ENCODE data around the gene TACR1. TPM values are rescaled to one million over a fixed set of nuclear protein-coding genes. Genes with fewer than 3 reads are reported as not detected.

TACR1 gene
- total RNA-seq, 1 experiment from 2014 or later, result not detected

- ATAC-seq (no peak), DNase-seq (no peak)
- H3K4me2 ChIP-seq (ENCODE audit: low read length), result no peak overlapping the region
- H3K4me3 ChIP-seq (ENCODE audit: low read length), result no peak overlapping the region
- H3K4me1 ChIP-seq (ENCODE audit: insufficient read depth, low read length), result no peaks in the 10 kb centered on the region
- no peak overlapping the region for H3K27ac ChIP-seq (ENCODE audit: low read length)
- no peaks in the 10 kb centered on the region for H3K79me2 ChIP-seq (ENCODE audit: low read length)
- peaks cover 8% of the 10 kb centered on the region; the same call in 1 of the 2 replicates for H3K27me3 ChIP-seq (ENCODE audit: low read length)
- no peaks in the 10 kb centered on the region for H3F3A ChIP-seq (ENCODE audit: low read length, unreplicated experiment)
- H2AFZ ChIP-seq (ENCODE audit: low read length), result no peak overlapping the region
- POLR2A ChIA-PET (ENCODE audit: unreplicated experiment), result no interaction called here
- H3K36me3 ChIP-seq (ENCODE audit: low read depth, low read length), result no peaks in the 10 kb centered on the region
- BruUV-seq (replicated peaks), result no TSS peak
- CTCF ChIA-PET, result no interaction called here
- no peaks in the 10 kb centered on the region for H3K9me3 ChIP-seq (ENCODE audit: low read length)
- intact Hi-C loops (cut with micrococcal nuclease), result no loop called here
- no peaks in the 10 kb centered on the region for H4K20me1 ChIP-seq (ENCODE audit: low read length)
- TF ChIP-seq CTCF (conservative IDR thresholded peaks at IDR 0.05; ENCODE audit: low read depth, low read length), result no peak
- no peak for TF ChIP-seq EZH2 (IDR thresholded peaks at IDR 0.05; ENCODE audit: low read length, unreplicated experiment)
- no peak for TF ChIP-seq EZH2phosphoT487 (IDR thresholded peaks at IDR 0.05; ENCODE audit: borderline replicate concordance, low read length)
- no peaks in the 10 kb centered on the region for H3K9me2 ChIP-seq (replicated peaks; ENCODE audit: low read length)
- H3K9ac ChIP-seq (ENCODE audit: low read length), result no peak overlapping the region
Observed at GRCh38 chr2:75089471-75089870, 109.8 kb downstream of the TACR1 start.

GRCh38 chr2:75088791-75089190, 110.5 kb downstream of the TACR1 start:
- Histone ChIP-seq H3F3A (ENCODE audit: low read length, unreplicated experiment) (no peaks in the 10 kb centered on the region), H3K36me3 (ENCODE audit: low read depth, low read length) (no peaks in the 10 kb centered on the region), H3K4me2 (ENCODE audit: low read length) (no peak overlapping the region), H3K9me3 (ENCODE audit: low read length) (no peaks in the 10 kb centered on the region), H4K20me1 (ENCODE audit: low read length) (no peaks in the 10 kb centered on the region), H3K9me2 (replicated peaks; ENCODE audit: low read length) (no peaks in the 10 kb centered on the region), H3K79me2 (ENCODE audit: low read length) (no peaks in the 10 kb centered on the region), H3K4me1 (ENCODE audit: insufficient read depth, low read length) (no peaks in the 10 kb centered on the region), H3K27me3 (ENCODE audit: low read length) (peaks cover 8% of the 10 kb centered on the region; the same call in 1 of the 2 replicates), H3K27ac (ENCODE audit: low read length) (no peak overlapping the region), H3K9ac (ENCODE audit: low read length) (no peak overlapping the region), H2AFZ (ENCODE audit: low read length) (no peak overlapping the region), H3K4me3 (ENCODE audit: low read length) (no peak overlapping the region)
- intact Hi-C loops (cut with micrococcal nuclease), result no loop called here
- TF ChIP-seq CTCF (conservative IDR thresholded peaks at IDR 0.05; ENCODE audit: low read depth, low read length) (no peak), EZH2 (IDR thresholded peaks at IDR 0.05; ENCODE audit: low read length, unreplicated experiment) (no peak), EZH2phosphoT487 (IDR thresholded peaks at IDR 0.05; ENCODE audit: borderline replicate concordance, low read length) (no peak)
- ChIA-PET CTCF (no interaction called here), POLR2A (ENCODE audit: unreplicated experiment) (no interaction called here)
- DNase-seq, result no peak
- ATAC-seq, result no peak
- BruUV-seq (replicated peaks), result no TSS peak

DNA sequence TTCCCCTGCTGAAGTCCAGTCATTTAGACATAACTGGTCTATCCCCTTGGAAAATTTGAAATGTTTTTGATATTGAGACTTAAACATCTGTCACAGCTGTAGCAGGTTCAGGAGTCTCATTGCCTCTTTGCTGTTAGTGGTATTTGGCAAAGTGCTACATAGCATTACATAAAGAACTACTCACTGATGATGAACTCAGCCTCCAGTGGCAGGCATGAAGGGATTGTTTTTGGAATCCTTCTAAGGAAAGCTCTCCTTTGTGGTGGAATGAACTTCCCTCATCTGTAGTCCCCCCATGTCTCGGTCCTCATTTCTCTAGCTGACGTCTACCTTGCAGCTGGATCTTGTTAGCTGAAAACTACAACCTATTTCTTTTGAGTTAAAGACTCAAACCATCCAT, 111.6 kb downstream of the TACR1 start:
- intact Hi-C loops (cut with micrococcal nuclease), result no loop called here
- no peaks in the 10 kb centered on the region for H3F3A ChIP-seq (ENCODE audit: low read length, unreplicated experiment)
- no peaks in the 10 kb centered on the region for H3K36me3 ChIP-seq (ENCODE audit: low read depth, low read length)
- peaks cover 8% of the 10 kb centered on the region; the same call in 1 of the 2 replicates for H3K27me3 ChIP-seq (ENCODE audit: low read length)
- no peak for ATAC-seq
- no peak overlapping the region for H3K4me2 ChIP-seq (ENCODE audit: low read length)
- no peak for DNase-seq
- no peaks in the 10 kb centered on the region for H3K4me1 ChIP-seq (ENCODE audit: insufficient read depth, low read length)
- H2AFZ ChIP-seq (ENCODE audit: low read length), result no peak overlapping the region
- no peaks in the 10 kb centered on the region for H4K20me1 ChIP-seq (ENCODE audit: low read length)
- H3K9ac ChIP-seq (ENCODE audit: low read length), result no peak overlapping the region
- TF ChIP-seq EZH2 (IDR thresholded peaks at IDR 0.05; ENCODE audit: low read length, unreplicated experiment) (no peak), CTCF (conservative IDR thresholded peaks at IDR 0.05; ENCODE audit: low read depth, low read length) (no peak), EZH2phosphoT487 (IDR thresholded peaks at IDR 0.05; ENCODE audit: borderline replicate concordance, low read length) (no peak)
- no peaks in the 10 kb centered on the region for H3K9me2 ChIP-seq (replicated peaks; ENCODE audit: low read length)
- no TSS peak for BruUV-seq (replicated peaks)
- no peaks in the 10 kb centered on the region for H3K79me2 ChIP-seq (ENCODE audit: low read length)
- no peaks in the 10 kb centered on the region for H3K9me3 ChIP-seq (ENCODE audit: low read length)
- ChIA-PET CTCF (no interaction called here), POLR2A (ENCODE audit: unreplicated experiment) (no interaction called here)
- H3K27ac ChIP-seq (ENCODE audit: low read length), result no peak overlapping the region
- no peak overlapping the region for H3K4me3 ChIP-seq (ENCODE audit: low read length)
